Measurements from ENCODE around the gene UGT1A9.

GRCh38 chr2:233655043-233655442 lies 16.7 kb upstream of the UGT1A9 start:
- TF ChIP-seq SP1 (IDR thresholded peaks at IDR 0.05), result no peak
- TF ChIP-seq L3MBTL2 (conservative IDR thresholded peaks at IDR 0.05), result no peak
- TF ChIP-seq FOXK2 (IDR thresholded peaks at IDR 0.05), result no peak

Data from HEK293T (cell line).